Stimulated activated memory B cell treated with anti-CD40 and anti-IgM and Interleukin-4, amounts not matched to agents 10 μg/mL and 1 μg/mL and 100 μg/mL, for 72 hours (primary cell): Measurements from ENCODE around the gene FYB1.

ENCODE experiments used
- ATAC-seq: fragments of 150-1000 bp; cut with Tn5 transposase; 2 replicates; pipeline ENCODE4 v1.10.0; 2021
- H3K27ac Mint-ChIP-seq: one replicate; pipeline ENCODE4 v1.8.0; 2022; ENCODE audit warnings: mild to moderate bottlenecking, mixed read lengths
- H3K27me3 Mint-ChIP-seq: one replicate; pipeline ENCODE4 v1.8.0; 2022; ENCODE audit warnings: mixed read lengths
- H3K36me3 Mint-ChIP-seq: one replicate; pipeline ENCODE4 v1.8.0; 2022; ENCODE audit warnings: mixed read lengths
- H3K4me1 Mint-ChIP-seq: one replicate; pipeline ENCODE4 v1.8.0; 2022; ENCODE audit warnings: mixed read lengths
- H3K4me3 Mint-ChIP-seq: one replicate; pipeline ENCODE4 v1.8.0; 2022; ENCODE audit warnings: mild to moderate bottlenecking, moderate library complexity, mixed read lengths
- H3K9me3 Mint-ChIP-seq: one replicate; pipeline ENCODE4 v1.8.0; 2022; ENCODE audit warnings: mixed read lengths

Gene FYB1

GRCh38 chr5:39072925-39073766 is 146.2 kb downstream of the FYB1 start:
- peak overlapping the region; percentile 80 for H3K27ac Mint-ChIP-seq
- H3K4me1 Mint-ChIP-seq: peaks cover 42% of the 10 kb centered on the region
- H3K27me3 Mint-ChIP-seq: no peaks in the 10 kb centered on the region
- H3K36me3 Mint-ChIP-seq: peaks cover 15% of the 10 kb centered on the region
- ATAC-seq: peak; percentile 66
- peak overlapping the region; percentile 89 for H3K4me3 Mint-ChIP-seq
- no peaks in the 10 kb centered on the region for H3K9me3 Mint-ChIP-seq

- peaks cover 11% of the 10 kb centered on the region for H3K9me3 Mint-ChIP-seq
- peaks cover 53% of the 10 kb centered on the region for H3K4me1 Mint-ChIP-seq
- no peak overlapping the region for H3K27ac Mint-ChIP-seq
- no peaks in the 10 kb centered on the region for H3K27me3 Mint-ChIP-seq
- no peak for ATAC-seq
- peaks cover 49% of the 10 kb centered on the region for H3K36me3 Mint-ChIP-seq
- no peak overlapping the region for H3K4me3 Mint-ChIP-seq
These were observed 151.3 kb downstream of the FYB1 start for GRCh38 chr5:39068099-39068498.

GRCh38 chr5:39064450-39064849 is 154.9 kb downstream of the FYB1 start:
- H3K9me3 Mint-ChIP-seq: peaks cover 11% of the 10 kb centered on the region
- no peak overlapping the region for H3K27ac Mint-ChIP-seq
- H3K4me1 Mint-ChIP-seq: peaks cover 54% of the 10 kb centered on the region
- H3K36me3 Mint-ChIP-seq: peaks cover 44% of the 10 kb centered on the region
- ATAC-seq: no peak
- no peaks in the 10 kb centered on the region for H3K27me3 Mint-ChIP-seq
- H3K4me3 Mint-ChIP-seq: no peak overlapping the region

- Mint-ChIP-seq H3K36me3 (peaks cover 33% of the 10 kb centered on the region), H3K27ac (no peak overlapping the region), H3K27me3 (no peaks in the 10 kb centered on the region), H3K4me3 (no peak overlapping the region), H3K4me1 (peaks cover 54% of the 10 kb centered on the region), H3K9me3 (peaks cover 11% of the 10 kb centered on the region)
- ATAC-seq: no peak
These were observed 156.3 kb downstream of the FYB1 start for GRCh38 chr5:39063037-39063436.

GRCh38 chr5:39062530-39062929 is 156.8 kb downstream of the FYB1 start:
- Mint-ChIP-seq H3K27ac (no peak overlapping the region), H3K9me3 (peaks cover 9% of the 10 kb centered on the region), H3K4me1 (peaks cover 51% of the 10 kb centered on the region), H3K36me3 (peaks cover 29% of the 10 kb centered on the region), H3K4me3 (no peak overlapping the region), H3K27me3 (no peaks in the 10 kb centered on the region)
- no peak for ATAC-seq

GRCh38 chr5:39062104-39062503 is 157.3 kb downstream of the FYB1 start:
- Mint-ChIP-seq H3K9me3 (peaks cover 6% of the 10 kb centered on the region), H3K27me3 (no peaks in the 10 kb centered on the region), H3K36me3 (peaks cover 24% of the 10 kb centered on the region), H3K27ac (no peak overlapping the region), H3K4me1 (peaks cover 49% of the 10 kb centered on the region), H3K4me3 (no peak overlapping the region)
- no peak for ATAC-seq

GRCh38 chr5:39059064-39059463 is 160.3 kb downstream of the FYB1 start:
- Mint-ChIP-seq H3K27me3 (no peaks in the 10 kb centered on the region), H3K36me3 (peaks cover 5% of the 10 kb centered on the region), H3K4me3 (no peak overlapping the region), H3K9me3 (no peaks in the 10 kb centered on the region), H3K27ac (peak overlapping the region; percentile 3), H3K4me1 (peaks cover 50% of the 10 kb centered on the region)
- ATAC-seq: no peak

GRCh38 chr5:39058178-39058921 is 161.0 kb downstream of the FYB1 start:
- H3K36me3 Mint-ChIP-seq: peaks cover 5% of the 10 kb centered on the region
- H3K27ac Mint-ChIP-seq: no peak overlapping the region
- H3K9me3 Mint-ChIP-seq: no peaks in the 10 kb centered on the region

GRCh38 chr5:39057734-39058133 is 161.6 kb downstream of the FYB1 start:
- no peak overlapping the region for H3K27ac Mint-ChIP-seq
- H3K36me3 Mint-ChIP-seq: peaks cover 5% of the 10 kb centered on the region
- peak overlapping the region; percentile 0 for H3K4me3 Mint-ChIP-seq
- H3K4me1 Mint-ChIP-seq: peaks cover 42% of the 10 kb centered on the region
- no peak for ATAC-seq
- no peaks in the 10 kb centered on the region for H3K27me3 Mint-ChIP-seq
- no peaks in the 10 kb centered on the region for H3K9me3 Mint-ChIP-seq

More at GRCh38 chr5:39058178-39058921, 161.0 kb downstream of the FYB1 start:
- Mint-ChIP-seq H3K4me1 (peaks cover 46% of the 10 kb centered on the region), H3K4me3 (peak overlapping the region; percentile 0), H3K27me3 (no peaks in the 10 kb centered on the region)
- no peak for ATAC-seq

GRCh38 chr5:39055768-39056398 is 163.5 kb downstream of the FYB1 start:
- no peak overlapping the region for H3K4me3 Mint-ChIP-seq
- H3K4me1 Mint-ChIP-seq: peaks cover 41% of the 10 kb centered on the region
- H3K27me3 Mint-ChIP-seq: no peaks in the 10 kb centered on the region
- ATAC-seq: no peak
- peaks cover 5% of the 10 kb centered on the region for H3K36me3 Mint-ChIP-seq
- H3K9me3 Mint-ChIP-seq: no peaks in the 10 kb centered on the region
- no peak overlapping the region for H3K27ac Mint-ChIP-seq
